Measurements from ENCODE around the gene RAB8A. TPM values are rescaled to one million over a fixed set of nuclear protein-coding genes. Genes with fewer than 3 reads are reported as not detected.

RAB8A gene
- 48.0 and 51.2 TPM in 2 replicates for total RNA-seq

GRCh38 chr19:16111160-16111908, at the start of gene RAB8A:
Gene RAB8A (plus strand): TSS chr19:16111889. CDS start chr19:16111902, 13 bp downstream.

GRCh38 chr19:16076154-16076957, 35.3 kb upstream of the RAB8A start, which contains the start of gene TPM4:
Gene TPM4 (plus strand): TSS chr19:16076495. CDS start chr19:16076566, 71 bp downstream.

DNA sequence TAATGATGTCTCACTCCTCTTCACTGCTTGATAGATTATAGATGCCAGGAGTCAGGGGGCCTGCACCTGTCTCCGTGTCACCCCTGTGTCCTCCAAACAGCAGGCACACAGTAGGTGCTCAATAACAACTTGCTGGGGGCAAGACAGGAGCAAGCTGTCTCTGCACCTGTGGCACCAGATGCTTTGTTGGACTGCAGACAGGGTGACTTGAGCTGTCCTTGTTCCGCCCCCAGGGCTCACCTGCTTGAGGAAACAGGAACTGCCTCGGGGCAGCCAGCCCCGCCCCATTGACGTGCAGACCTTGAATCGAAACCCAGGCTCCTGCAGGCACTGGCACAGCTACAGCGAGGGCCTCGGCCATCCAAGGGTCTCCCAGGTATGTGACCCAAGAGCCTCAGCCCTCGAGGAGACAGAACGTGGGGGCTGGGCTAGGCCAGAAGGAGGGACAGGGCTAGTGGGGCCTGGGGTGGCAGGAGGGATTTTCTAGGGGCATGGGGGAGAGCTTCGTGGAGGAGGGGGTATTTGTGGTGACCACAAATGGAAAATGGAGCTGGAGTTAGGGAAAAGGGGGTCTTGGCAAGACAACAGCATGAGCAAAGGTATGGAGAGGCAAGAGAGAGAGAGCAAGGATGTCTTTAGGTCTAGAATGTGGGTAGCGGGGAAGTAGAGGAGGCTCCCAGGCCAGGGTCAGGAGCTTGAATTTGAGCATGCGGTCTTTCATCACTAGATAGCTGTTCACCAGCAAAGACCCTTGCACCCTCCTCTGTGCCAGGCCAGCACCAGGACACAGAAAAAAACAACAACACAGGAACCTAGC, 31.9 kb downstream of the RAB8A start, which contains the start of gene HSH2D:
HSH2D (plus strand) TSS at position 287 of the 817 bp plus-strand sequence. CDS start 5,066 bp downstream, outside the sequence.

Other genes with a start within 250 kb of the RAB8A start
- not detected in 2 replicates for gene CYP4F2, start 213.8 kb upstream of the RAB8A start, total RNA-seq
- gene CYP4F11, start 177.4 kb upstream of the RAB8A start, total RNA-seq: not detected in 2 replicates
- gene OR10H4, start 162.9 kb upstream of the RAB8A start, total RNA-seq: not detected in 2 replicates
- 872 and 1,132 TPM in 2 replicates for gene TPM4, start 35.4 kb upstream of the RAB8A start, total RNA-seq
- not detected in 2 replicates for gene HSH2D, start 31.8 kb downstream of the RAB8A start, total RNA-seq
- gene CIB3, start 61.6 kb downstream of the RAB8A start, total RNA-seq: not detected in 2 replicates
- 102 TPM in 2 replicates for gene FAM32A, start 73.5 kb downstream of the RAB8A start, total RNA-seq
- gene AP1M1, start 86.0 kb downstream of the RAB8A start, total RNA-seq: 103 and 130 TPM in 2 replicates
- gene KLF2, start 212.9 kb downstream of the RAB8A start, total RNA-seq: 11.8 and 33.9 TPM in 2 replicates